HG02571 (cell line): ENCODE results near the gene GRIK3.
"Not testable (repeated sequence)": the region's sequence is repeated elsewhere in the genome, so short reads cannot be mapped to it uniquely, and the experiment has no call there.

Experiments used
- ATAC-seq: cut with Tn5 transposase; IDR thresholded peaks from one replicate; pipeline ENCODE4 v1.9.1; 2021; ENCODE audit warnings: mild to moderate bottlenecking, moderate library complexity; ENCODE audit not compliant: unreplicated experiment

The GRIK3 gene

DNA sequence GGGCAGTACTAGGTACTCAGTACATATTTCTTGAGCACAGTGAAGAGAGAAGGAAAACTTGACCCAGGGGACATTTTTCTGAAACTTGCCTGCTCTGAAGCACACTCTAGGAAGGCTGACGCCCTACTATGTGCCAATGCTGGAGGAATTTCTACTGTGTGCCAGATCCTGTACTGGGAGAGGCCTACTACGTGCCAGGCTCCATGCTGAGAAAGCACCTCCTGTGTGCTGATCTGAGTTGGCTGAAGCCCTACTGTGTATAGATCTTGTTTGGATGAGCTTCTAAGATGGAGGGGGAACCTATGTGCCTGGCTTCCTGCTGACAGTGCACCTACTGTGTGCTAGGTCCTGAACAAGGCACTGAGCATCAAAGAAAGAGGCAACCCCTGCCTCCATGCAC lies 86.2 kb downstream of the GRIK3 start:
- no peak for ATAC-seq

DNA sequence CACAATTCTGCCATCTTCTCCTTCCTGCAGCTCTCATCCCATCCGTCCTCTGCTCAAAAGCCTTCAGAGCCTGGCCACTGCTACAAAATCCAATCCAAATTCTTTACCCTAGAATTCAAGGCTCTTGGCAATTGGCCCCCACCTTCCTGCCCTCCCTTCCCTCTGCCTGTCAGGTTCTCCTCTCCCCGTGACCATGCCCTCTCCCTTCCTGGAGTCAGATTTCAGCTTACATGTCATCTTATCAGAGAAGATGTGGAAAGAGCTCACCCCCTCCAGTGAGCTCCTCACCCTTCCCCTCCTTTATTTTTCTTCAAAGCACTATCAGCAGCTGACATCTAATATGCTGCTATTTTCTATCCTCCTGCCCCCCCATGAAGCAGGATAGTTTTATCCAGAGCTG lies 86.9 kb downstream of the GRIK3 start:
- no peak for ATAC-seq

DNA sequence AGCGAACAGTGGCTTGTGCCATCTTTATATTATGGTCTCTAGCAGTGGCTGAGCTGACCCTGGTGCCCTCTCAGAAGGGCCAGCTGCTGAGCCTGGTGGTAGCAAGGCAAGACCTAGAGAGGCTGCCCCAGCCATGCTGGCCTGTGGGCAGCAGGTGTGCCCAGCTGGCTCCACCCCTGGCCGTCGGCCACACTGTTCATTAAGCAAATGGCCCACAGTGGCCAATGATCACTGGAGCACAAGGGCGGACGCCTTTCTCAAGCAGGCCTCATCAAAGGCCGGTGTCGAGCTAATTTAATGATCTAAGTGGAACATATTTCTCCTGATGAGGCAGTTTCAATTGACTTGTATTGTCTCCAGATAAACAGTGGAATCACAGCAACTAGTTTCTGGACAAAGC lies 89.4 kb downstream of the GRIK3 start:
- no peak for ATAC-seq

DNA sequence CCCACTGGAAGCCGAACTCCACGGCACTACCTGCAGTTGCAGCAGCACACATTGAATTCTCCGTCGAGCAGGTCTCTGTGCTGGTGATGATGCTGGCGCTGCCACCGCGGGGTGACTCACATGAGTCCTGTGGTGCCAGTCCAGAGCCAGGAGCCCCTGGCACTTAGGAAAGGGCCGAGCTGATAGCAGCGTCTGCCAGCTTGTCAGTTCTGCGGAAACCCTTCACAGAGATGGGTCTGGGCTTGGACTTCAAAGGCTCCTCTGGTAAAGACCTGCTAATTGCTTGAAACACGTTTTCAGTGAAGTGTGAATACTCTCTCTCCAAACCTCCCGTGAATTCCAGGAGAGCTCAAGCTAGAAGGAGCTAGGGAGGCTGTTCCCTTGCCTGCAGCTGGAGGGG lies 92.2 kb downstream of the GRIK3 start:
- ATAC-seq, result no peak

DNA sequence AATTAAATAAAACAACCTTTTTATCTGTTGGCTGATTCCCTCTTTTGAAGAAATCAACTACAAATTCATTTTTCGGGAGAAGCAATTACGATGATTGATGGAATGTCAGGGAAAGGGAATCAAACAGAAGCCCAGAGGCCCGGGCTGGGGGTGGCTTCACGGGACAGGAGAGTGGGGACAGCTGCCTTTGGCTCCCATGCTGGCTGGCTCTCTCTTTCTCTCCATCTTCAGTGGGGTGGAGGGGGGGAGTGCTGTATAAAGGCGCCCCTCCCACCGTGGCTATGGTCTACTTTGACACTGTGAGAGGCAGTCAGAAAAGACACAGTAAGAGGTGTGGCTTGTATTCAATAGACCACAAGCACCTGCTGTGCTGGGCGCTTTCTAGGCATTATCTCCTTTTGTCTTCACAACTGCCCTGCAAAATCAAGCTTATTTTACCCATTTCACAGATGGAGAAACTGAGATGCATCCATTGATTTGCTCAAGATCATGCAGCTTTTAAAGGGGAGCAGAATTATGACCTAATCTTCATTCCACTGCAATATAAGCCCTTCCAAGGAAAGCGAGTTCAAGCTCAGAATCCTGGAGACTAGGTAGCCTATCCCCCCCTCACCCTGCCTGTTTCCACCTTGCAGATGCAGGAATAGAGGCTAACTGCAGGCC lies 92.9 kb downstream of the GRIK3 start:
- no peak for ATAC-seq

DNA sequence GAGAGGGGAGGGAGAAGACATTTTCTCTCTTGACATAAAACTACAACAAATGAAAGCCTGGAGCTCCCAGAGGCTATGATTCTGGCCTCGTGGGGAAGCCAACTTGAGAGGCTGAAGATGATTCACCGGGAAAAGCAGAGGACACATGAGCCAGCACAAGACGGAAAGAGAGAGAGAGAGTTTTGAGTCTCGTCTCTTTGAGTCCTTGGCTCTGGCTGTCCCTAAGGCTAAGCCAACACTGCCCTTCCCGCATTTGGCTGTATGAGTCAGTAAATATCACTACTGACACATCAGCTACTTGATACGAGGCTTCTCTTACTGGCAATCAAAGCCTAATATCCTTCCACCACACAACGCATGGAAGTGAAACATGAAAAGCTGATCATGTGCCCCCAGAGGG lies 95.5 kb downstream of the GRIK3 start:
- no peak for ATAC-seq

DNA sequence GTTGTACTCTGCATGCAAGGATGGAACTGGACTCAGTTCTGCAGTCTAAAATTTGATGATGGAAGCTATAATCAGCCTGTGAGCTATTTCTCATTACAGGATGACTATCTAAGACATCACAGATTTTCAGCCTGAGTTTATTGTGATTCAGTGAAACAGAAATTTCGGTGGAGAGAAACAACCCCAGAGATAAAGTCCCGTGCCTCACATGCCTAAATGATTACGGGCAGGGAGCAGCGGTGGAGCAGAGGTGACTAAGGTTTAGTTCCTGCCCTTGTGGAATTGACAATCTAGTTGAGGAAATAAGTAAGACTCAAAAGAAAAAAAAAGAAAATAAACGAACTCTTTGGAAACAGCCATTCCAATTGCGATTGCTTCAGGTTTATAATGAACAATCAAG lies 96.9 kb downstream of the GRIK3 start:
- no peak for ATAC-seq

DNA sequence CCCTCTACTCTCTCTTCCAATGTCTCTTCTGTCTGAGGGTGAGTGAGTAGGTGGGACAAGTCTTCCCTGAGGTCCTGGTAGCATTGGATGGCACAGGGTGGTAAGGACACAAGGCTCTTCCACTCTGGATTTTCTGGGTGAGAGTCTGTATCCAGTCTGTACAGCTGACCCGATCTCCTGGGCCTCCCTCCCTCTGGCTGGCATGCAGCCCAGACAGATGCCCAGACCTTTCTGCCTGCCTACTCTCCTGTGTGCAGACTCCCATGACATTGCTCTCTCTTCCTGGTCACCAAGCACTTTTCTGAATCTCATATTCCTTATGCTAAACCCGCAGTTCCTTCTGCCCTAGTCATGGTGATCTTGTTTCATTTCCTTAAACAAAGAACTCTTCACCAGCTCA lies 100.3 kb downstream of the GRIK3 start:
- no peak for ATAC-seq

DNA sequence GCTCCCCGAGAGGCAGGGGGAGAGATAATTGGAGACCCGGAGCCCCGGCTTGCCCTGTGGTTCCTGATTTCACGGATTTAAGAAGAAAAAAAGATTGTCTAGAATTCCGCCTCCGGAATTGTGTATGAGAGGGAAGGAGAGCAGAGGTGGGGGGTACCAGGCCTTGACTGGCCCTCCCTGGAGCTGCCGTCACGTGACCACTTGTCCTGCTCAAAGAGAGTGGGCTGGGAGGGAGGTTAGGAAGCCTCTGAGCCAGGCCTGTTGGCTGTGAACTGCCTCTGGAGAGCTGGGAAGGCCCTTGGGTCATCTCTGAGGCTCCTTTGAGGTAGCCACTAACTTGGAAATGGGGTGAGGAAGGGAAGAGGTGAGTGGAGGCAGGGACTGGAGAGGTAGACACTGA lies 106.5 kb downstream of the GRIK3 start:
- ATAC-seq, result no peak

DNA sequence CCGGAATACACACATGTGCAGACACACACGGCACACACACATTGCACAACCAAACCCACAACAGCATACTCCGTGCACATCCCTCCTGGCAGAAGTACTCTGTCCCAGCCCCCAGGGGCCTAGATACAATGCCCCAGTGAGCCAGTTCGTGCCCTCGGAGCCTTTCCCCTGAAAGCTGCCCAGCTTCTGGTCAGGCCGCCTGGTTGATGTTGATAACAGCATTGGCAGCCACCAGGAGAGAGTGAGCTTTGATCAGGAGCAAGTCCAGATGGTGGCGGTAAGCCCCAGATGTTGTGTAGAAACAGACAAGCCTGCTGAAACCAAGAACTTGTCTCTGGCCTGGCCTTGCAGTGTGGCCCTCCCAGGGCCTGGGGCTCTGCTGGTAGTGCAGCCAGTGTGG lies 109.1 kb downstream of the GRIK3 start:
- ATAC-seq, result no peak

DNA sequence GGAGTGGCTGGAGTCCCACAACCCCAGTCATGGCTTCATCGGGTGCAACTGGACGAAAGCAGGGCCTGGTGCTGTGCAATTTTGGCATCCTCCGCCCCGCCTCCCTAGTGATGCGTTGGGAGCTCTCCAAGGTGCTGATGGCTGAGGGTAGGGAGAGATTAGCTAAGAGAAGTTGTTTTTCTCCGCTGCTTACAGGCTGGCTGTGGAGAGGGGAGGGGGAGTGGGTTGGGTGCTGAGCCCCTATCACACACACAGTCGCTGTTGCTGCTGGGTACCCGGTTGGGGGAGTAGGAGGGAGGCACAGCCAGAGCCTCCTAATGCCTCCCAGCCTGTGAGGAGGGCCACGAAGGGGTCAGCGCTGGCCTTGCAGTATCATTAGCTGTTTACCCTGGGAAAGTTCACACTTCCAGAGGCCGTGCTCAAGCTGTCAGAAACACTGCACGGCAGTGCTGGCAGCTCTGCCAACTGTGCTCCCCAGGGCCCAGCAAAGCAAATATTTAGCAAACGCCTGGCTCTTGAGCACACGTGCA lies 110.0 kb downstream of the GRIK3 start:
- no peak for ATAC-seq

DNA sequence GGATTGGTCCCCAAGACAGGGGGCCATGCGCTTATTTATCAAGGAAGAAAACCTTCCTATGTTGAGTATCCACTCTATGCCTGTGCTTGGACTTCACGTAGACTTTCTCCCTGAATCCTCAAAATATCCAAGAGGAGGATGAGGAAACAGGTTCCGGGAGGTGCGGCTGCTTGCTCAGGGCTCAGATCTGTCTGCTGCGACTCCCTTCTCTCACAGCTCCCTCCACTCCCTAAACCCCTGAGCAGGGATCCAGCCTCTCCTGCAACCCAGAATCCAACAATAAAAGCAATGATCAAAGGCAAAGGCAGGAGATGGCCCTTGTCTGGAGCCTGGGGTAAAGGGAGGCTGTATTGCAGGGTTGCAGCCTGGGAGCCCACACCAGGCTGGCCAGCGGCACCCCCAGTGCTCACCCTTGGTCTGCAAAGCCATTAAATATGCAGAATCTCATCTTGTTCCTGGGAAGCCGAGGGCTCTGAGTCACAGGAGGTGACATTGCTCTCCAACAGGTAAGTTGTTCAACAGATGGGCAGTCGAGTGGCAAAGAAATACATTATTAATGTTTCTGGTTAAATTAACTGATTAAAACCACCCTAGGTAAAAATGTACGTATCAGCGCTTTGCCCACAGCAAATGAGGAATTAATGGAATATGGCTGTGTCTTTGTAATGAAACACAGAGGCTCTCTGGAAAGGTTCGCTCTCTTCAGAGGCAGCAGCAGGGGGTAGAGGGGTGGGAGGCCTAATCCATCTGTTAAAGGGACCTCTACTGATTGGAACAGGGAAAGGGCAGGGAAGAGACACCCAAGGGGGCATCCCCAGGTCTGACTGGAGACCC lies 111.5 kb downstream of the GRIK3 start:
- ATAC-seq, result no peak

DNA sequence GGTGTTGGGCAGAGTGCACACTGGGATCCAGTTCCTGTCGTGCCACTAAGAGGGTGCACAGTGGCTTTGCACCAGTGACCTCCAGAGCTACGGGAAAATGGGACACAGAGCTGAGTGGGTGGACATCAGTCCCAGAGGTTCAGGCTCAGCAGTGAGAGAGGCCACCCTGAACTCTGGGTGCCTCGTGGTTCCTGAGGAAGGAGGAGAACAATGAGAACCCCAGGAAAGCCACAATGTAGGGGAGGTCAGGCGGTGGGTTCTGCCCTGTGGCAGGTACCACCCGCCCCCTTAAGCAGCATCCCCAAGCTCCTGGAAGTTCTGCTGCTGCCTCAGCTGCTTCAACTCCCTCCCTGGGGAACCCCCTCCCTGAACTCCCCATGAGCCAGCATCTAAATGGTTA lies 112.2 kb downstream of the GRIK3 start:
- ATAC-seq, result no peak

DNA sequence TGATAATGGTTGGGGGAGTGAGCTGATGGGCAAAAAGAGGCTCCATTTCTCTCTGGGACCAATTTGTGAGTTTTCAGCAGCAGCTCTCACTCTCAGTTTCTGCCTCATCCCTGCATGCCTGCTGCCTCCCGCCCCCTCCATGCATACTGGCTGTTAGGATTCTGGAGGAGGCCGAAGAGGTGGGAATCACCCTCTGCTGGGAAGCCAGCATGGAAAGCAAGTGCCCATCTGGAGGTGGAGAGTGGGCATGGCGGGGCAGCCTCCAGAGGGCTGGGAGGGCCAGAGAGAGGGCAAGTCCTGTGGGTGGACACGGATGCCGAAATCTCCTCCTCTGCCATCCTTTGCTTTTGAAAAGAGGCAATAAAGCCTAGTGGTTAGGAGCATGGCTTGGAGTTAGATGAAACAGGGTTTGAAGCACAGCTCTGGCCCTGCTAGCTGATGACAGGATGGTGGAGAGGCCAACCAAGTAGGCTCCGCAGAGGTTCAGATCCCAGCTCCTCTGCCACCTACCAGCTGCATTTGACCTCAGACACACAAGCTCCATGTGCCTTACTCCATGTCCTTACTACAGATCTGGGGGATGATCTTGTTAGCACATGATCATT lies 113.4 kb downstream of the GRIK3 start:
- ATAC-seq, result no peak

DNA sequence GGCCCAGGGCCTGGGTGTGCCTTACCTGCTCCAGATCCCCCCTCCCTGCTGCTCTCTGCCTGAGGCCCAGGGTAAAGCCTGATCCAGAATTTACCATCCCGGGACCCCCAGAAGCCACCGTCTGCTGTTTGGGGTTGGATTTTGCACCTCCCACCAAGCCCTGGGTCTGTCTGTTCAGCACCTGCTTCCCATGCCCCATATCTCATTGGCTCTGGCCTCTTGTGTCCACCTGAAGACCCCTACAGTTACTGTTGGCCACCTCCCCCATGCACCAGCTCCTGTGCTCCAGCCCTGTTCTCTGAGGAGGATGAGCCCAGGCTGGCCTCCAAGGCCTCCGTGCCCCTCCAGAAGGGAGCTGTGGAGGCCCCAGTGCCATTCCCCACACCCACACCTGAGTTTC lies 113.9 kb downstream of the GRIK3 start:
- ATAC-seq, result no peak

DNA sequence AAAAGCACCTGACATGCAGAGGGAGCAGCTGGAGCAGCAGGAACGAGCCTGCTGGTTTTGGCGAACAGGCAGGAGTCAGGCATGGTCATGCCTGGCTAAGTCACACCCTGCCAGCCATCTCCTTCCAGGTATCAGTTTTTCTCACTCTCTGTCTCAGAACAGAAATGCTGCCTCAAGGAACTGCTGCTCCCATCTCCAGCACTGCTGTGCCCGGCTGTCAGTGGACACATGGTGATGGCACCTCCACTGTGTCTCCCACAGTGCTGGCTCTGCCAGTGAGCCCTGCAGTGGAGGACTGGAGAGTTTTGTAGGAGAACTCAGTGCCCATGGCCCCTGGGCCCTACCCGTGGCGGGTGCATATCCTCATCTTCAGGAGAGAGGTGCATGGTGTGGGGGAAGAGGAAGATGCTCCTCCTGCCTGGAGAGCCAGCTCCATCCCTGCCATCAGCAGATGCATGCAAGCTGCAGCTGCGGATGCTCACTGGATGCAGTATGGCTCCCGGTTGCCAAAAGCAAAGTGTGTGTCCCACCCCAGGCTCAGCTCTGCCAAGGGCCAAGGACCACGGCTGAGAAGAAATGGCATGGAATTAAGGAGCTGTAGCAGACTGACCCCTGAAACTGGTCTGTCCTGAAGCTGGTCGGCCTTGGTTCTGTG lies 114.7 kb downstream of the GRIK3 start:
- ATAC-seq, result no peak

DNA sequence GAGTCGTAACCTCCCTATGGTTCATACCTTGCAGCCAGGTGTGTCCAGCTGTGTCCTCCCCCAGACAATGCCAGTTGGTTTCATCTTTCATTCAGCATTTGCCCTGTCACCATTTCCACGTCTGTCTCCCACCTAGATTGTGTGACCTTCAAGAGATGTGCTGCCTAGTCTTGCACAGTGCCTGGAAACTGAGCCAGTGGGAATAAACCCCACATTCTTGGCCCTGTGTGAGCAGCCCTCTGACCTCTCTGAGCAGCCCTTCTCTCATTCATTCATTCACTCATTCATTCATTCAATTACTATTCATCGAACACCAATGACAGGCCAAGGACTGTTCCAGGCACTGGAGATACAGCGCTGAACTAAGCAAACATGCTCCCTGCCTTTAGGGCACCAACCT lies 115.7 kb downstream of the GRIK3 start:
- ATAC-seq, result no peak

DNA sequence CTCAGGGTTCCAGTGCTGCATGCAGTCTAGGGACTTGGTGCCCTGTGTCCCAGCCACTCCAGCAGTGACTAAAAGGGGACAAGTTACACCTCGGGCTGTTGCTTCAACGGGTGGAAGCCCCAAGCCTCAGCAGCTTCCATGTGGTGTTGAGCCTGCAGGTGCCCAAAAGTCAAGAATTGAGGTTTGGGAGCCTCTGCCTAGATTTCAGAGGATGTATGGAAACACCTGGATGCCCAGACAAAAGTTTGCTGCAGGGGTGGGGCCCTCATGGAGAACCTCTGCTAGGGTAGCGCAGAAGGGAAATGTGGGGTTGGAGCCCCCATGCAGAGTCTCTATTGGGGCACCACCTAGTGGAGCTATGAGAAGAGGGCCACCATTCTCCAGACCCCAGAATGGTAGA lies 117.8 kb downstream of the GRIK3 start:
- not testable (repeated sequence) for ATAC-seq

DNA sequence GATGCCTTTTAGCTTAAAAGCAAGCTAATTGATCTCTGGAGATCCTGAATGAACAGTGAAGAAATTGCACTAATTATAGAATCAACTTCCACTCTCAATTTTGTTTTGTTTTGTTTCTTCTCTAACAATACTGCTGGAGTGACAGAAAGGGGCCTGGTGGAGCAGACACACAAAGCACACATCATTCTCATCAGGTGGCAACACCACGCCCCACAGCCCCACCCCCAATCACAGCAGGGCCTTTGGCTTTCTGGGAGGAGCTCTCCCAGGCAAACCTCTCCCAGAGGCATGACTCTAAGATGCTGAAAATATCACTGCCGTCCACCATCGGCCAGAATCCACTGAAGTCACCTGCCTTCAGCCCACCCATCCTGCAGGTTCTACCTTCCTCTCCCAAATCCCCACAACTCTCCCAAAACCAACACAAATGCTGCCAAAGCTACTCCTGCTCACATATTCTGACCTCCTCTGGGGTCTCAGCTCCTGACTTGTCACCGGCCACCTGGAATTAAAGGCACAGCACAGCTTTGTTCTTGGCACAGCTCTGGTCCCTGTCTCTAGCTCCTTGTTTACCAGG lies 120.7 kb downstream of the GRIK3 start:
- no peak for ATAC-seq

DNA sequence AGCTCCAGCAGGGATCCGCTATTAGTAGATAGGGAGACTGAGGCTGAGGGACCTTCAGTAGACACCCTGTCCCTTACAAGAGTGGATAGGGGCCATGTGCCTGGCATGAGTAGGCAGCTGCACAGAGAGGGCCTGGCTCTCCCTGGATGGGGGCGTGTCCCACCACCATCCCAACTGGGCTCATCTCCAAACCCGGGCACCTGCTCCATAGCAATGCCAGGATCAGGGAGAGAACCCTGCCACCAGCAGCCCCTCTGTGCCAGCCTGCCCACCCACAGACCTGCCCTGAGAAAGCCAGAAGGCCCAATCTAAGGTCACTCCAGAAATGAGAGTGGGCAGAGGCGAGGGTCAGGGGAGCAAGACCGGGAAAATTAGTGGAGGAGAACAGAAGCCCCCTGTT lies 121.3 kb downstream of the GRIK3 start:
- ATAC-seq, result no peak

DNA sequence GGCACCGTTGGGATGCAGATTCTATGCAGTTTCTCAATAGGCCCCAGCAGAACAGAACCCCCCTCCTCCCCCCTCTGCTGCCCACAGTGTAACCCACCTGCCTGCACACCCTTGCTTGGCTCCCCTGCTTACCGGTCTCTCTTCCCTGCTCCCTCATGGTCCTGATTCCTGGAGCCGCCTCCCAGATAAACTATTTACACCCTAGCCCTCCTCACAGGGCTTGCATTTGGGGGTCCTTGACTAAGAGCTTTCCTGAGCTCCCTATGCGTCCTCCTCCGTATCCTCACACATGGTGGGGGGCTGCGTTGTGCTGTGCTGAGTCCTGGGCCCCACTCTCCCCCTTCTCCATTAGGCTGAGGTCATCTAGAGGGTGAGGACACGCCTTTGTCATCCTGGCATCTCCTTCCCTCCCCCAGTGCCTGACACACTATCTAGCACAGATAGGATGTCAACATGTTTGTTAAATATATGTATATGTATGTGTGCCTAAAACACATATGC lies 121.9 kb downstream of the GRIK3 start:
- ATAC-seq, result no peak
